GM18508 (cell line): Measurements from ENCODE around the gene ZNF444.
"Not testable (repeated sequence)": the region's sequence is repeated elsewhere in the genome, so short reads cannot be mapped to it uniquely, and the experiment has no call there.

Experiments used
- ATAC-seq: cut with Tn5 transposase; IDR thresholded peaks from one replicate; pipeline ENCODE4 v1.9.1; 2021; ENCODE audit warnings: moderate number of reproducible peaks; ENCODE audit not compliant: insufficient read depth, unreplicated experiment

The ZNF444 gene

GRCh38 chr19:56140583-56141416 lies at the start of gene ZNF444:
Gene ZNF444, plus strand, starts transcription at chr19:56141287. Its CDS starts 5,625 bp downstream, at chr19:56146912.
- ATAC-seq, result peak; percentile 82

GRCh38 chr19:56091751-56092546 lies 49.1 kb upstream of the ZNF444 start:
- ATAC-seq, result no peak

- no peak for ATAC-seq
Observed at GRCh38 chr19:56092685-56093631, 48.1 kb upstream of the ZNF444 start.

- ATAC-seq, result no peak
Observed at GRCh38 chr19:56094449-56094848, 46.6 kb upstream of the ZNF444 start.

GRCh38 chr19:56096665-56097064 lies 44.4 kb upstream of the ZNF444 start:
- no peak for ATAC-seq

GRCh38 chr19:56097306-56097705 lies 43.8 kb upstream of the ZNF444 start:
- no peak for ATAC-seq

- no peak for ATAC-seq
Observed at GRCh38 chr19:56097776-56098175, 43.3 kb upstream of the ZNF444 start.

- not testable (repeated sequence) for ATAC-seq
Observed at GRCh38 chr19:56098237-56098636, 42.9 kb upstream of the ZNF444 start.

GRCh38 chr19:56098731-56099568 lies 42.1 kb upstream of the ZNF444 start:
- ATAC-seq, result no peak

GRCh38 chr19:56099638-56100539 lies 41.2 kb upstream of the ZNF444 start:
- no peak for ATAC-seq

GRCh38 chr19:56101095-56101494 lies 40.0 kb upstream of the ZNF444 start:
- no peak for ATAC-seq

GRCh38 chr19:56101746-56102535 lies 39.1 kb upstream of the ZNF444 start:
- ATAC-seq, result no peak

GRCh38 chr19:56103027-56103614 lies 38.0 kb upstream of the ZNF444 start:
- no peak for ATAC-seq

- ATAC-seq, result no peak
Observed at GRCh38 chr19:56104423-56104822, 36.7 kb upstream of the ZNF444 start.

- ATAC-seq, result no peak
Observed at GRCh38 chr19:56105090-56105701, 35.9 kb upstream of the ZNF444 start.

- ATAC-seq, result not testable (repeated sequence)
Observed at GRCh38 chr19:56105831-56106396, 35.2 kb upstream of the ZNF444 start.
